ENCODE data around the gene NPS.

DNA sequence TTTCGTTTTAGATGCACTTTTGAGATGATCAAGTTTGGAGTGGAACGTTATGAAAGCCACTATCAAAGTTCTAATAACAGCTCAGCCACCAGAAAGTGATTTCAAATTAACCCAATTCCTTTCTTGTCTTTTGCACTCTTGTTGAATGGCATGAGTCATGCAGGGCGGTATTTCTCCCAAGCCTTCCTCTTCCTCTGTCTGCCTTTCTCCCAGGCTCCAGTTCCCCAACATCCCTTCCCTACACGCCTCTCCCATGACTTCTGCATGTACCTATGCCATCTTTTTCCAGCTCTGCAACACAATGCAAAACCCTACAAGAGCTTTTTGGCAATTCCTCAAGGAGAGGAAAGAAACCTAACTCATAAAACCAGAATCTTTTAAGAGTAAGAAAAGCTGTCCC, 21.8 kb upstream of the NPS start:
- no peak for TF ChIP-seq POLR2A (IDR thresholded peaks at IDR 0.05)
- TF ChIP-seq, protein P1, sequence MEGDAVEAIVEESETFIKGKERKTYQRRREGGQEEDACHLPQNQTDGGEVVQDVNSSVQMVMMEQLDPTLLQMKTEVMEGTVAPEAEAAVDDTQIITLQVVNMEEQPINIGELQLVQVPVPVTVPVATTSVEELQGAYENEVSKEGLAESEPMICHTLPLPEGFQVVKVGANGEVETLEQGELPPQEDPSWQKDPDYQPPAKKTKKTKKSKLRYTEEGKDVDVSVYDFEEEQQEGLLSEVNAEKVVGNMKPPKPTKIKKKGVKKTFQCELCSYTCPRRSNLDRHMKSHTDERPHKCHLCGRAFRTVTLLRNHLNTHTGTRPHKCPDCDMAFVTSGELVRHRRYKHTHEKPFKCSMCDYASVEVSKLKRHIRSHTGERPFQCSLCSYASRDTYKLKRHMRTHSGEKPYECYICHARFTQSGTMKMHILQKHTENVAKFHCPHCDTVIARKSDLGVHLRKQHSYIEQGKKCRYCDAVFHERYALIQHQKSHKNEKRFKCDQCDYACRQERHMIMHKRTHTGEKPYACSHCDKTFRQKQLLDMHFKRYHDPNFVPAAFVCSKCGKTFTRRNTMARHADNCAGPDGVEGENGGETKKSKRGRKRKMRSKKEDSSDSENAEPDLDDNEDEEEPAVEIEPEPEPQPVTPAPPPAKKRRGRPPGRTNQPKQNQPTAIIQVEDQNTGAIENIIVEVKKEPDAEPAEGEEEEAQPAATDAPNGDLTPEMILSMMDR (IDR thresholded peaks at IDR 0.05 in 8 of 11, conservative IDR thresholded peaks at IDR 0.05 in 3 of 11), result no peak
- no peak for TF ChIP-seq POLR2AphosphoS5 (IDR thresholded peaks at IDR 0.05)

Data from spleen (tissue), 7 donors.